HepG2 (cell line): ENCODE measurements around the gene PRM3. TPM values are rescaled to one million over a fixed set of nuclear protein-coding genes. Genes with fewer than 3 reads are reported as not detected.

Experiments
- AHDC1 ChIP-seq: sonication (generic); formaldehyde crosslinking; IDR thresholded peaks from 2 replicates; pipeline ENCODE4 v1.5.1; 2020; ENCODE audit warnings: mild to moderate bottlenecking, missing genetic modification reagents, borderline replicate concordance
- ARNTL ChIP-seq: sonication (generic); formaldehyde crosslinking; IDR thresholded peaks from 2 replicates; pipeline ENCODE4 v1.4.0; 2020; ENCODE audit warnings: mild to moderate bottlenecking, missing genetic modification reagents
- CREBL2 ChIP-seq: sonication (generic); formaldehyde crosslinking; IDR thresholded peaks from 2 replicates; pipeline ENCODE4 v1.8.1; 2023; ENCODE audit warnings: missing genetic modification reagents, mild to moderate bottlenecking, borderline replicate concordance
- ERF ChIP-seq: IDR thresholded peaks from 2 replicates; pipeline ENCODE4 v1.6.1; 2018; ENCODE audit warnings: missing biosample characterization, missing genetic modification reagents
- FOXO4 ChIP-seq: sonication (generic); formaldehyde crosslinking; conservative IDR thresholded peaks from 2 replicates; pipeline ENCODE4 v1.8.1; 2023; ENCODE audit warnings: missing genetic modification reagents
- KLF11 ChIP-seq: IDR thresholded peaks from 2 replicates; pipeline ENCODE4 v1.6.1; 2016; ENCODE audit warnings: missing compliant biosample characterization
- KLF13 ChIP-seq: sonication (generic); formaldehyde crosslinking; IDR thresholded peaks from 2 replicates; pipeline ENCODE4 v1.4.0; 2020; ENCODE audit warnings: mild to moderate bottlenecking, missing genetic modification reagents
- MTA3 ChIP-seq: sonication (generic); formaldehyde crosslinking; IDR thresholded peaks from 2 replicates; pipeline ENCODE4 v1.4.0; 2020; ENCODE audit warnings: missing genetic modification reagents
- MXD4 ChIP-seq: IDR thresholded peaks from 2 replicates; pipeline ENCODE4 v1.6.1; 2016; ENCODE audit warnings: mild to moderate bottlenecking, missing biosample characterization, missing genetic modification reagents
- NBN ChIP-seq: fragments of 450-650 bp; conservative IDR thresholded peaks from 2 replicates; pipeline ENCODE4 v1.6.1; 2017
- ZBTB10 ChIP-seq: sonication (generic); formaldehyde crosslinking; IDR thresholded peaks from 2 replicates; pipeline ENCODE4 v1.4.0; 2020; ENCODE audit warnings: missing genetic modification reagents, borderline replicate concordance
- ZBTB34 ChIP-seq: sonication (generic); formaldehyde crosslinking; IDR thresholded peaks from 2 replicates; pipeline ENCODE4 v1.8.0; 2022; ENCODE audit warnings: mild to moderate bottlenecking, missing genetic modification reagents
- ZEB1 ChIP-seq: IDR thresholded peaks from 2 replicates; pipeline ENCODE4 v1.6.1; 2012; ENCODE audit warnings: mild to moderate bottlenecking, low read depth, inconsistent platforms; ENCODE audit not compliant: insufficient replicate concordance
- ZNF207 ChIP-seq: fragments of 450-650 bp; IDR thresholded peaks from 2 replicates; pipeline ENCODE4 v1.6.1; 2016; ENCODE audit warnings: antibody characterized with exemption, borderline replicate concordance
- ZNF263 ChIP-seq: sonication (generic); formaldehyde crosslinking; IDR thresholded peaks from 2 replicates; pipeline ENCODE4 v1.4.0; 2020; ENCODE audit warnings: missing genetic modification reagents
- ZNF292 ChIP-seq: sonication (generic); formaldehyde crosslinking; IDR thresholded peaks from 2 replicates; pipeline ENCODE4 v1.8.1; 2022; ENCODE audit warnings: mild to moderate bottlenecking, low read depth, missing genetic modification reagents, borderline replicate concordance
- ZNF747 ChIP-seq: sonication (generic); formaldehyde crosslinking; IDR thresholded peaks from 2 replicates; pipeline ENCODE4 v1.8.1; 2023; ENCODE audit warnings: missing genetic modification reagents, mild to moderate bottlenecking, borderline replicate concordance
- ZNF75D ChIP-seq: sonication (generic); formaldehyde crosslinking; IDR thresholded peaks from 2 replicates; pipeline ENCODE4 v1.8.1; 2023; ENCODE audit warnings: missing genetic modification reagents, mild to moderate bottlenecking, borderline replicate concordance
- polyA plus RNA-seq, 8 experiments: library from polyadenylated mRNA; depleted of rRNA in 3 of 8; stranded (reverse) in 7 of 8; unstranded in 1 of 8; fragments of >200 nt; fragmentation: Illumina TruSeq in 4 of 8; extraction: Trizol in 4 of 8; gene quantifications; 2 replicates each; pipeline versions ENCODE4 v1.2.1 to v1.2.3, GENCODE V29; 2011 to 2016; ENCODE audit warnings: low read depth in 4 of 8, missing spikeins in 1 of 8, mixed read lengths in 1 of 8; ENCODE audit not compliant: insufficient read depth in 1 of 8
- total RNA-seq, 5 experiments: library from RNA; depleted of rRNA; stranded (reverse); fragments of >200 nt; fragmentation: Illumina TruSeq; extraction: Trizol; gene quantifications; 2 replicates each; pipeline ENCODE4 v1.2.3, GENCODE V29; 2016; ENCODE audit warnings: low read depth in 1 of 5

The PRM3 gene
- total and polyA plus RNA-seq, 2 of the 13 experiments (the other 11 are each of a cell fraction or from before 2014, with no cell fraction given): not detected

- TF ChIP-seq ZNF263 (peak; percentile 64; the same call in 1 of the 2 replicates), ARNTL (CRISPR knock-in tag) (peak; percentile 29; the same call in 1 of the 2 replicates), ZEB1 (no peak), ZNF292 (CRISPR knock-in tag) (peak; percentile 97), ZNF747 (peak; percentile 53; the same call in 1 of the 2 replicates), KLF11 (CRISPR knock-in tag) (peak; percentile 56; the same call in 1 of the 2 replicates), ZNF75D (CRISPR knock-in tag) (0 out of 2 replicates have a peak, but pooled peaks have one; percentile 8), ERF (CRISPR knock-in tag) (0 out of 2 replicates have a peak, but pooled peaks have one; percentile 21), KLF13 (CRISPR knock-in tag) (peak; percentile 88; the same call in 1 of the 2 replicates), AHDC1 (peak; percentile 63), MTA3 (no peak), ZBTB34 (CRISPR knock-in tag) (no peak; the same call in 1 of the 2 replicates), FOXO4 (CRISPR knock-in tag) (peak; percentile 8; the same call in 1 of the 2 replicates), CREBL2 (CRISPR knock-in tag) (no peak), NBN (no peak), ZNF207 (no peak), ZBTB10 (CRISPR knock-in tag) (peak; percentile 84; the same call in 1 of the 2 replicates), MXD4 (no peak; the same call in 1 of the 2 replicates)
These were observed 24.2 kb upstream of the PRM3 start (continued) for GRCh38 chr16:11297492-11298142.
